CD4-positive, alpha-beta T cell treated with Interleukin-12 subunit alpha and Interleukin-12 subunit beta, for 1 hour (primary cell): ENCODE data around the gene ACKR1.

Source experiments
- DNase-seq: peaks from one replicate; pipeline ENCODE4 v3.0.0-alpha.2; 2020

ACKR1 gene

GRCh38 chr1:159204161-159205141 is at the start of gene ACKR1:
ACKR1 (plus strand) TSS chr1:159204875; CDS start chr1:159204960, 85 bp downstream.
- DNase-seq: no peak

DNA sequence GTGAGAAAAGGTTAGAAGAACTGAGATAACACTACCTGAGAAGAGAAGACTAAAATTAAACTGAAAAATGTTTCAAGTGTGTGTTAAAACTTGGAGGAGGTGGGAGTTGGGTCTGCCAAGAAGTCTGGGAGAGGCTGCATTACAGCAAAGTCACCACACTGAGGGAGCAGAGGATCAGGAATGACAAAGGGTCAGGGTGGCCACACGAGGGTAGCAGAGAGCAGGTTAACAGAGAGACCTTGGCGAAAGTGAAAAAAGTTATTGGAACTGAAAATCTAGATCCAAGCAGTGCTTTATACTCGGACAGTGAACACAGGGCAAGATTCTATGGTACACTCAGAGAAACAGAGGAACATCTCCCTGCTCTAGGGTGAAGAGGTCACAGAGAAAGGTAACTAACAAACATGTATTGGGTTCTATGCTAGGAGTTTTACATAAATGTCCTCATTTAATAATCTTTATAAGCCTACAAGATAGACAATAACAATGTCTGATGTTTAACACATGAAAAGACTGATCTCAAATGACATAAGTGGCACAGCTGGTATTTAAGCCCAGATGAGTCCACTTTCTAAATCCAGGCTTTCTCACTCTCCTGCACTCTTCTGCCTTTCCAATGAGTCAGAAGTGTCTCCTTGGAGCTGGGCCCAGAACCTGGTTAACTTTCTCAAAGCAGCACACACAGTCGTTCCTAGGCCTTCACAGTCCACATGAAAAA is 43.5 kb upstream of the ACKR1 start:
- DNase-seq: peak; percentile 60

DNA sequence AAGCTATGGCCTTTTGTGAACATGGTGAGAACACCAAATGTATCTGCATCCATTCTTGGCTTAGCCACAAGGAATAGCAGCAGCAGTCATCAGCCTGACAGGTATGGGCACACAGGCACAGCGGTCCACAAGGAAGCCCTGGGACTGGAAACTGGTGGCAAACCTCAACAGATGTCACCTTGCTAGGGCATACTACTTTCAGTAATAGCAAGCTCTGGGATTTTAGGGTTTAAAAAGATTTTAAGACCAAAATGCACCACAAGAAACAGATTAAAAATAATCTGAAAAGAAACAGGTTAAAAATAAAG is 43.0 kb upstream of the ACKR1 start:
- no peak for DNase-seq

DNA sequence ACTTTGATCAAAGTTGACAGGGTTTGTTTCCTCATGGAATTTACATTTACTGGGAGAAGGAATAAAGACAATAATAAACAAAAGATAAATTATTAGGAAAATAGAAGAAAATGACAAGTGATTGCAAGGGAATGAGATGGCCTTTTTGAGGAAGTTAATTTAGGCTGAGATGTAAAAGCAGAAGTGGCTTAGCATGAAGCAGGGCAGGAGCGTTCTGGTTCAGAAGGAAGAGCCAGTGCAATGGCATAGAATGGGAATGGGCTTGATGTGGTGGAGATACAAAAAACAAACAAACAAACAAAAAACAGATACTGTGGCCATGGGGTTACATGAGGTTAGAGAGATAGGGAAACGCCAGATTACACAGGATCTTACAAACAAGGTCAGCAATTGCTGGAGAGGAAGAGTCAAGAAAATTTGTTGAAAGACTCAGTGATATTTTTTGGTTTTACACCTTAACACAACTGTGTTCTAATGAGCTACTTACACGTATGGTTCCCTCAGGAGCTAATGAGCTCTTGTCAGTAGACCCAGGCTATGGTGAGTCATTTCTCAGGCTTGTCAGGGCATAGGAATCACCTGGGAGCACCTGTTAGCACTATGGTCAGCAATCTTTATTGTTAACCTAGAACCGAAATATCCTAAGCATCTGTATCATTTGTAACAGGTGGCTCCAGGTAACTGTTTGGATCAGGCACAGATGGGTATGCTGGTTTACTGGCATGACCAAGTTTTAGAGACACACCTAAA is 42.0 kb upstream of the ACKR1 start:
- DNase-seq: no peak

DNA sequence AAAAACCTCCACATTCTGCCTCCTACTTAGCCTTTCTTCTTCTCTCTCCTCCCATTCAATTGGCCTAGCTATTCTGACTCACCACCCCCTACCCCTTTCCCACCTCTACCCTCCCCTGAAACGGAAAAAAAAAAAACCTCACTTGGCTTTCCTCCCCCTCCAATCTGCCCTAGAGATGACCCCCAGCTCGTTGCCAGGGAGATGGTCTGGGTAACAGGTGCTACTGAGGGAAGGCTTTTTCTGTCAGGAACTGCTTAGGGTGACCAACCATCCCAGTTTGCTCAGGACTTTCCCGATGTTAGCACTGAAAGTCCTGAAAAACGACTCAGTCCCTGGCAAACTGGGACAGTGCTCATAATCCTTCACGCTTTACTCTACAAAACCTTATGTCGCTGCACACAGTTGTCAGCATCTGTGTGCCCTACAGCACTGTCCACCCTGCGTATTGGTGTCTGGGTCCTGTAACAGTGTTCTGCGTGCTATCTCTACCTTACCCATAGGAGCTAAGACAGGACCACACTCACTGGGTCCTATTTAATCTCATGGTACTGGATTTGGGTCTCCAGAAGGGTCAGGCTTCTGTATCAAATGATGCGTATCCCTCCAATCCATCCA is 41.0 kb upstream of the ACKR1 start:
- no peak for DNase-seq

DNA sequence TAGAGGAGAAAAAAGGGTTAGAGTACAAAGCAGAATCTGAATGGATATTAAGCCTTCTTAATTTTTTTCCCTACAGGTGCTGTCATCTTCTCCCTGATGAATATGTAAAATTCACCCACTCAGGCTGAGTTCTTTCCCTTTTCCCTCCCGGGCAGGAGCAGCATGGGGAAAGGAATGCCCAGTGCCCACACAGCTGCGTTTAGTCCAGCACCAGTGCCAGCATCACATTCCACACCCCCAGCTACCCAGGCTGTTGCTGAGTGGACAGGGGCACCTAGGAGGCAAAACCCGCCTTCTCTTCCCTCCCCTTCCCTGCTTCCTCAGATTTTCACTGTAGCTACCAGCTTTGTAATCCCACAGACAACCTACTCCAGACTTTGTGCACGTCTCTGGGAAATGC is 36.6 kb upstream of the ACKR1 start:
- DNase-seq: no peak

GRCh38 chr1:159170639-159171038 is 34.0 kb upstream of the ACKR1 start:
- DNase-seq: no peak

GRCh38 chr1:159171254-159171687 is 33.4 kb upstream of the ACKR1 start, which contains the start of gene CADM3:
CADM3 (plus strand) TSS chr1:159171615; CDS start chr1:159171766, 151 bp downstream.
- DNase-seq: no peak

- DNase-seq: no peak
Measured at GRCh38 chr1:159171688-159172501, 32.8 kb upstream of the ACKR1 start.

DNA sequence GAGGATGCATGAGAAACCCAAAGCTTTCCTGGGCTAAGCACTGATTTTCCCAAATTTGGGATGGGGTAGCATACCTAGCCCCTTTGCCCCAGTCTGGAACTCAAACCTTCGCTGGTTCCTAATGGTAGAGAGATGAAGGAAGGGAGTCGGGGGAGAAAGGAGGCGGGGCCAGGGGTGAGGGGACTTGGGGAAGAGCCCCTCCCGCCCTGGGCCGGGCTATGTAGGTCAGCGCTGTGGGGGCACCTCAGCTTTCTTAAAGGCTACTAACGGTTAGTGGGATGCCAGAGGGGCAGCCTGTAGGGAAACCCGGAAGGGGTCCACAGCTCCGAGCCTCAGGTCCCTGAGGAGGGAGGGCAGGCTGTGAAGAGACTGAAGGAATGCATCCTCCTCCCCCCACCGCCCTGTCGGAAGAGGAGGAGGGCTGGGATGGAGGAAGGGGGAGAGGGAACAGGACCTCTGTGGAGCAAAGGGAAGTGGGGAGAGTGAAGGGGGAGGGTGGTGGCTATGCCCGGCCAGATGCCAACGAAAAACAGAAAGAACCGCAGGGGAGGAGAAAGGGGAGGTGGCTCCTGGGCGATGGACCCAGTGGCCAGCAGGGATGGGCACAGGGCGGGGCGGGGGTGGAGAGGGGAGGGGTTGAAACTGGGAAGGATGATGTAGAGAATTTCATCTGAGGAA is 31.9 kb upstream of the ACKR1 start:
- DNase-seq: no peak

DNA sequence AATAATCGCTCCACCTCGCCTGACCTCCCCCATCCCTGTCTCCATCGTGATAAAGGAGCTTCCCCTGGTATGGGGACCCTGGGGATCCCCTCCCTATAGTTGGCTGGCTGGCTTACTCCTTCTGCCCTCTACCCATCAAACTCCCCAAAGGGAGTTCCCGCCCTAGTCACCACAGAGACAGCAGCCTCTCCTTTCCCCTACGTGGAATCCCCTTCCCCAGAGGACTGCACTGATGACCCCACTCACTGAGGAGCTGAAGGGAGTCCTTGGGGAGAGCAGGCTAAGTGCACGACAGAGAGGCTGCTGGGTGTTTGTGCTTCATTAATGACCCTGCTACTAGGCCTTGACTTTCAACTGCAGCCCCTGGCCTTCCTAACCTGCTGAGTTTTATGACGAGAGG is 31.4 kb upstream of the ACKR1 start:
- no peak for DNase-seq

GRCh38 chr1:159175571-159175970 is 29.1 kb upstream of the ACKR1 start:
- no peak for DNase-seq

GRCh38 chr1:159177272-159177907 is 27.3 kb upstream of the ACKR1 start:
- peak; percentile 7 for DNase-seq

DNA sequence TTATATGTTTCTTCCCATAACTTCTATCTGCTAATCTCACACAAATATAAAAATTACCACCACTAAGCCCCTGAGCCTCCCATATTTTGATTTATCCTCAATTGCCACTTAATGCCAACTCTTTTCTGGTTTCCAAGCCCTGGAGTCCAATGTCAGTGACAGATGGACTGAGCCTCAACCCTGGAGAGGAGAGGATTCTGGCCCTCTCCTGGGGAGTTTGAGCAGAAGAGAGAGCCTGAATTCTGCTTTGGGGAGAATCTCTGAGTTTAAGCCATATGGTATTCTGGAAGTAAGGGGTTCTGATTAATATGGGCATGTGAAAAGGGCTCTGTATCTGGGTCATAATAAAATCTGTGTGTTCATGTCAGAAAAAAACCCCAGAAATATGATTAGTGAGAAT is 24.8 kb upstream of the ACKR1 start:
- no peak for DNase-seq

GRCh38 chr1:159180516-159180915 is 24.2 kb upstream of the ACKR1 start:
- DNase-seq: no peak

GRCh38 chr1:159181328-159182024 is 23.2 kb upstream of the ACKR1 start:
- no peak for DNase-seq

DNA sequence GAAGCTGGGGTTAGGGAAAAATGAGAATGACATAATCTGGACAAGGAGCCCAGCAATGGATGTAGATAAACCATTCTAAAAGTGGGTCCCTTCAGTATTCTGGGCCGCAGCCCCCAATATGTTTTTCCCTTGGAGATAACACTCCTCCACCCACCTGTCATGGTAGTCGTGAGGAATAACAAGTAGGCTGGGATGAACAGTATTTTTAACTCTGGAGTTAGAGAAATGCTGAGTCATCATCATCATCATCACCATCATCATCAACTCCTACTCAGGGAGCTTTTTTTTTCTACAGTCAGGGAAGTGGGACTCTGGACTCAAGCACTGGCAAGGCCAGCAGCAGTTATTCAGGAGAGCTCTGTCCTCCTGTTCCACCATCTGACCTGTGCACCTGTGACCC is 20.5 kb upstream of the ACKR1 start:
- no peak for DNase-seq

DNA sequence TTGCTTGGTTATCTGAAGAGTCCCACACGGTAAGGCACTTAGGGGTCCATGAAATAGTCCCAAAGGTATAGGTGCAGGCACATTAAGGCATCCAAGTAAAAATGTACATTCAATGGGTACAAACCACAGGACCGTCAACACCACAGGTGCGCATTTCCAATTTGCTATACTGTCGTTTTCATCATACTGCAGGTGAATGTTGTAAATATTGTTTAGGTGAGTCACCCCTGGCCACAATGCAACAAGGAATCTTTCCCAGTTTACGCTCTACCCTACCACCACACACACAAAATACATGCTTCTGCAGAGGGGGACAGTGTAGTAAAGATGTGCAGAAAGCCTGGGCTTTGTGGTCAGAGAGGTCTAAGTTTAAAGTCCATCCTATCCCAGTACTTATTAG is 19.6 kb upstream of the ACKR1 start:
- DNase-seq: no peak

DNA sequence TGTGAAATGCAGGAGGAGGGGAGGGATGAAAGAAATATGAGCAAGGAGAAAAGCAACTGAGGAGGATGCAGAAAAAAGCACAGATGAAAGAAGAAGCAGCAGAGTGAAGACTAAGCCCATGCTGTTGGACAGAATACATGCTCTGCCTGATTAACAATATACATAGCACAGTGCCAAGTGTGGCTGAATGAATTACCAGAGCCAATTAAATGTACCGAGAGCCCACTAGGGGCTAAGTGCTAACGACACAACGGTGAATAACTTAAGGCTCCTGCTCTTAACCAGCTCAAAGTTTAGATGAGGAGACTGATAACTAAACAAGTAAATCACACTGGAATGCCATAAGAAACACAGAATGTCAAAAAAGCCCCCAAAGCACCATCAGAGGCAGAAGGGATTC is 17.6 kb upstream of the ACKR1 start:
- no peak for DNase-seq
